Measurements from ENCODE around the gene PAFAH1B2.
A peak's percentile ranks its signal among the peaks of the same experiment; 100 is the strongest.
"Not testable (repeated sequence)": the region's sequence is repeated elsewhere in the genome, so short reads cannot be mapped to it uniquely, and the experiment has no call there.

The PAFAH1B2 gene, protein sequence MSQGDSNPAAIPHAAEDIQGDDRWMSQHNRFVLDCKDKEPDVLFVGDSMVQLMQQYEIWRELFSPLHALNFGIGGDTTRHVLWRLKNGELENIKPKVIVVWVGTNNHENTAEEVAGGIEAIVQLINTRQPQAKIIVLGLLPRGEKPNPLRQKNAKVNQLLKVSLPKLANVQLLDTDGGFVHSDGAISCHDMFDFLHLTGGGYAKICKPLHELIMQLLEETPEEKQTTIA

DNA sequence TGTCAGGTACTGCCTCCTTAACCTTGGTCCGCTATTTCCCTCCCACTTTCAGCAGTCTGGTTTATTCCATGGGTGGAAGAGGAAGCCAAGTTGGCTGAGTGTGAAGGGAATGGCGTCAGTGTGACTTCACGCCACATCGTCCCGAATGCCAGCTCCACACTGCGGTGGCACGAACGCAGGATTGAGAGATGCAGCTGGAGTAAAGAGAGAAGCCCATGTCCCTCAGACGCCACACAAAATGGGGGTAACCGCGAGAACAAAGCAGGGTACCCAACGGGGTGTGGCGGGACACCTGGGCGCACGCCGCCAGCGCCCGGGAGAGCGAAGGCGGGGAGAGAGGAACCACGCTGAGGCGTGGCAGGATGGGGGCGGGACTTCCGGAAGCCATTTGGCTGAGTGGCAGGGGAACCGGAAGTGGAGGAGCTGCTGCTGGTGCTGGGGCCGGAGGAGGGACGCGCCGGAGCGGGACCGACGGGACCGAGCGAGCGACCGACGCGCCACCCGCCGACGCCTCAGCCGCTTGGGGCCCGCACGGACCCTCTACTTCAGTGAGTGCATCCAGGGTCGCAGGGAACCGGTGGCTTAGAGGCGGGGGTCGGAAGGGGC lies at the start of gene PAFAH1B2:
Gene PAFAH1B2 (plus strand): TSS at position 417 of the 606 bp plus-strand sequence. CDS start 8,161 bp downstream, outside the sequence.
- DNase-seq, result peak; percentile 97 to 98

DNA sequence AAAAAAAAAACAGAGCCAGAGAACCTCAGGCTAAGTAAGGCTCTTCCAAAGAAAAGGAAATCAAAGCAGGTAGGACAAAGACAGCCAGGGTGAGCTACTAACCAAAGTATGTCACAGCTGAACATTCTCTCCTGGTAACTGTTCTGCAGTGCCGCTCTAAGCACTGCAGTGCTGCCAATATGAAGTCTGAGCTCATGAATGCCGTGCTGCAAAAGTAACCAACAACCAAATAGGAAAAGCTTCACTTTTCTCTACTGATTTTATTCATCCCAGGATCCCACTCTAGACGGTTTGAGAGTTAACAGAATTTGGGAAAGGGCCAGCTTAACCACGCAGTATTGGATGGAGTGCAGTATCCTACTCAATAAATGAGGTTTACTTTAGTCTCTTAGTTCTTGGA lies 49.3 kb upstream of the PAFAH1B2 start:
- no peak for DNase-seq

DNA sequence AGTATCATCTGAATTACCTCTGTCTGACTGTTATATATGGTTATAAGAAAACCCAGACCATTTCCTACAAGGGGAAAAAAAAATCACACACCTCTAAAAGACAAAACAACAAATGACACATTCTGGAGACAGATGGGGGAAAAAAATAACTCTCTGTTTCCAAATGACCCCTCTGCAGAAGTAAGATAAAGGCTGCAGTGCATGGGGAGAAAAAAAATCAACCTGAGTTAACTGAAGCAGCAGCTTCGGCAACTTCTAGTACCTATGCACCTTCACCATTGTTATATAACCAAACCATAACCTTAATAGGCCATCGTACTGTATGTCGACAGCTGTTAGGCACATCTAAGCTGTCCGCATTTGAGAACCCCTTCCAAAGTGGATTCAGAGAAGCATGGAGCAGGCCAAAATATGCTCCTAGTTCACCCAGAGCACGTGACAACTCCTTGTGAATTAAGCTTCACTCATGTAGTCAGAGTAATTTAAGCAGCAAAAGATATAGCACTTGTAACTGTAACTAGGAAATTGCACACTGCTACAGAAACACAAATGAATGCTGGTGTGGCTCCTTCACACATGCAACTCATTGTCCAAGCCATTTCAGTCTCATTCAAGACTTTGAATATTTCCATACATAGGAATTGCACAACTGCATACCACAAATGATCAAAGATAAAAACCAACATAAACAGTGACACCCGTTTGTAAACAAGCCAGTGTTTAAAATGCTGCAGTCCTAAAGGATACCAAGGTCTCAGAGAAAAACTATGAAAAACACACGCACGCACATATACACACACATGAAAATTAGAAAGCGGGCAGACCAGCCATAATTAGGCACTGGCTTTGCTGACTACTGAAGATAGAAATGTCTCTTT lies 48.6 kb upstream of the PAFAH1B2 start:
- DNase-seq, result no peak

DNA sequence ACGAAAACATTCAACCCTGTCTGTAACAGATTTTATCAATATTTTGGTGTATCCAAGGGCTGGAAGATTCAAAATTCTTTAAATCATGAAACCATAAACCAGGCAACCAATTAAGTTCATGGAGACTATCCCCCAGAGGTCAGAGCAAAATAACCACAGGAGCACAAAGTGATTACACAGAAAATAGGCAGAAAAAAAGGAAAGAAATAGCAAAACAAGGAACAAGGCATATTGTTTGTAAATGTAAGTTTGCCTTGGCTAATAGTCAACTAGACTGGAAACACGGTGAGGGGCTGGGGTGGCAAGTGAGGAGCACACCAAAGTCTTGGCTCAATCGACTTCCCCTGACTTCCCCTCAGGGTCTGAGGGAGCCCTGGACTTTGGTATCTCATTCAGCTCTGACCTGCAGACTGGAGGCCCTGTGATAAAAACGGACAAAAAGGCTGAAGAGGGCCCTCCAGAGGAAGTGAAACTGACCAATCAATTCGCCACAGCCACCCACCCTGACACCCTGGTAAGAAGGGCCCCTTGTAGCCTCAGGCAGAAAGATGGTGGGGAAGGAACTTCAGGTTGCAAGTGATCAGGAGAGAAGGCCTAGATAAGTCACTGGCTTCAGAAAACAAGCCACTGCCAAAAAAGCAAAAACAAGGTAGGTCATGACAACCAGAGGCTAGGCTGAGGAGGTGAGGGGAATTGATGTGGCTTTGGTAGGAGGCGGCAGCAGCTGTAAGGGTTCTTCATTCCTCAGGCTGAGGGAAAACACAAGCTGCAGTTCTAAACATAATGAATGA lies 47.7 kb upstream of the PAFAH1B2 start:
- DNase-seq, result peak; percentile 17 to 56

DNA sequence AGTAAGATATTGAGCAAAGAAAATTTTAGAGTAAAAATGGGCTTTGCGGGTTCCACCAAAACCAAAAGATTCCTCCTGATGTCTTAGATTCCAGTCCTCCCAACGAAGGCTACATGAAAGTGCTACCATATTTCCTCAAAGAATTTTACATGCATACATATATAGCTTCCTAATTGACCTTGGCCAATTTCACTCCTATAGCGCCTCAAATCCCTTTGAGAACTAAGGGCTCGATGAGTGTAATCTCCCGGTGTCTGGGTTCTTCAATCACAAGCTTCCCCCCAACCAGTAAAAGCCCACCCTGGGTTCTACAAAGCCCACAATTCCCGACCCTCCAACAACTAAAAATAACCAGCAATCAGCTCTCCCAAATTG lies 47.1 kb upstream of the PAFAH1B2 start:
- no peak for DNase-seq

DNA sequence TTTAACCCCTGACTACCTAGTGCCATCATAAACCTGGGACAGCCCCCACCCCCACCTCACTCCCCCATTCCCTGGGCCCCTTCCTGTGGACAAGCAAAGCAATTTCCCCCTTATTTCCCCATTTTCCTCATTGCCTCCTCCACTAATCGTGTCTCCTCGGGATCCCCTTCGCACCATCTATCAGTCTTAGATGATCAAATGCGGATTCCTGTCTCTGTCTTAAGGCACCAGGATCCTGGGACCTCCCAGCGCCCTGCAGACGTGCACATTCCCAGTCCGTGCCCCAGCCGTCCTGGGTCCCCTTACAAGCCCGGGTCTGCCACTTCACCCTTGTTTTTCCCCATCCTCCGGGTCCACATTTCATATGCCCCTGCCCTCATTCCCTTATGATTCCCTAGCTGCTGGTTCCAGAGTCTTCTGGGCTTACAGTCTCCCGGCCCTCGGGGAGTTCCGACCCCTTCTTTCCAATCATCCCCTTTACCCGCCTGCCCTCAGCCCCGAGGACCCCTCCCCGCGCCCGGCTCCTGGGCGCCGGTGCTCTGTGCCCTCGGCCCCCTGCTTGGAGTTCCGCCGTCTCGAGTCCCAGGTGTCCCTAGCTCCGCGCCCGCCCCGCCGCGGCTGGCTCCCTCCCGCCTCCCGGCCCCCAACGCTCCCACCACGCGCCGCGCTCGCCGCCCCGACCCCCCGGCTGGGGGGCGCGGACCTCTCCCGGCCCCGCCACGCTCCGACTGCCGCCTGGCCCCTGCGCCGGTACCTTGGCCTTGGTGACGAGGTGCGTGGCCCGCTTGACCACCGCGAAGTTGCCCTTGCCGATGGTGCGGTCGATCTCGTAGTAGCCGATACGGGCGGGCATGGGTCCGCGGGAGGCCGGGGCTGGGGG lies 46.5 kb upstream of the PAFAH1B2 start:
- peak; percentile 40 to 45 for DNase-seq

DNA sequence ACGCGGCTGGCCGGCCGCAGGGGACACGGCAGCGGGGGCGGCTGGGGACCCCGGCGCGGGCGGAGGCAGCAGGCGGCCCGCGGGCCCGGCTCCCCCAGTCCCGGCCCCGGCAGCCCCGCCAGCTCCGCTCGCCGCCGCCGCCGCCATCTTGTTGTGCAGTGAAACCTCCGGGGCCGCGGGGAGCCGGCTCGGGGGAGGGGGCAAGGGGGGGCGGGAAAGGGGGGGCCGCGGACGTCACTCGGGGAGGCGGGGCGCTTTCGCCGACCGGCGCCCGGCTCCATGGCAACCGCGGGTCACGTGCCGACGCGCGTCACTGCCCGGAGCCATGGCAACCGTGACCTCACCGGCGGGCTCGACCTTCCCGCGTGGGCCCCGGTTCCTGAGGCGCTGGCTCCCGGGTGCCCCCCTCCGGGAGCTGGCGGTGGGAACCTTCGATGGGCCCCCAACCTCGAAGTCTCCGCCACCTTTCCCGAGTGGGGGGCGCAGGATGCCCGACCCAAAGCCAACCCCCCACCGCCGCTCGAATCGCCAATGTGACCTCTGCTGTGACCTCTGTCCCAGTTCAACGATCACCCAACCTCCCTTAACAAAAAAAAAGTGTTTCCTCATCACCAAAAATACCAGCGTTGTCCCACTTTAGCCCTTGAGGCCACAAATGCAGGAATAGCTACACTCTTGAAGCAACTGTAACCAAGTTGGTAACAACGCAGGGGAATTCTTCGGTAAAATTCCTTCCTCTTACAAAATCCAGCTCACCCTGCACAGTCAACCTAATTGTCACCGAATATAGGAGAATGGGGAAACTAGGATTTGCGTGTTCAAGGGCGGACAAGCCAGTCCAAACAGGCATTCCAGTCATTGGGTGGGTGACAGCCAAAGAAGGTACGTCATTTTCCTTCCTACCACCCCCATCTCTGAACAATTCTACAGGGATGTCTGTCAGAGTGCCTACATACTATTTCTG lies 45.5 kb upstream of the PAFAH1B2 start, which contains the start of gene SIK3:
Gene SIK3 (minus strand): TSS at position 160 of the 964 bp plus-strand sequence. CDS start 13 bp downstream, at position 147.
- peak; percentile 93 to 94 for DNase-seq

DNA sequence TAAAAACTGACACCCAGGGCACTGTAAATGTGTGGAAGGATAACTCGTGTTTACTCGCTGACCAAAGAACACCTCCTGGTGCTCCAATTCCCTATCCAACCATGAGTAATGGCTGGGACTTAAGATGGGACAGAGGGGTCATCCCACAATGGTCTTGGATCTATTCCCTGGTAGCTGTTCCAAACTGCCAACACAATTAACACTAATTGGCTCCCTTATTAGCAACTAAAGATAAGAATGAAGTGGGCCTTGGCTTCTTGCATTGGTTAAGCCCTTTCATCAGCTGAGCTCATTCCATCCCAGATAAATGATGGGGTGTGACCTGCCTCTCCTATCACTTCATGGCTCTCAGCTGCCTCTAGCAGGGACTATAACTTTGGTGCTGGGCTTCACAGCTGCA lies 44.4 kb upstream of the PAFAH1B2 start:
- DNase-seq, result no peak

DNA sequence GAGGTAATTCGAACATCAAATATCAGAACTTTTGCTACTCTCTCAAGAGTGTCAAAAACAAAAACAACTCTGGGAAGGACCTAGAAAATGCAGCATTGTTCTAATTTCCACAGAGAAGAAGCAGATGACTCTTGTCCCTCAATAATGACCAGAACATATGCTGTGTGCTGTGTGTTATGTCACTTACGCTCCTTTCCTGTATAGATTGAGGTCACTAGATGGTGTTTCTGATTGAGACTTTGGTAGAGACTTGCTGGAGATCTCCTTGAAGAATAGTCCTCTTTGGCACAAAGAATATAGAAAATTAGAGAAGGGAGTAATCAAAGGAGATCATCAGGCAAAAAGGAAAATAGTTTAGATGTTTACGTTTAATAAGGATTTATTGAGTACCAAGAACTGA lies 43.5 kb upstream of the PAFAH1B2 start:
- no peak for DNase-seq

DNA sequence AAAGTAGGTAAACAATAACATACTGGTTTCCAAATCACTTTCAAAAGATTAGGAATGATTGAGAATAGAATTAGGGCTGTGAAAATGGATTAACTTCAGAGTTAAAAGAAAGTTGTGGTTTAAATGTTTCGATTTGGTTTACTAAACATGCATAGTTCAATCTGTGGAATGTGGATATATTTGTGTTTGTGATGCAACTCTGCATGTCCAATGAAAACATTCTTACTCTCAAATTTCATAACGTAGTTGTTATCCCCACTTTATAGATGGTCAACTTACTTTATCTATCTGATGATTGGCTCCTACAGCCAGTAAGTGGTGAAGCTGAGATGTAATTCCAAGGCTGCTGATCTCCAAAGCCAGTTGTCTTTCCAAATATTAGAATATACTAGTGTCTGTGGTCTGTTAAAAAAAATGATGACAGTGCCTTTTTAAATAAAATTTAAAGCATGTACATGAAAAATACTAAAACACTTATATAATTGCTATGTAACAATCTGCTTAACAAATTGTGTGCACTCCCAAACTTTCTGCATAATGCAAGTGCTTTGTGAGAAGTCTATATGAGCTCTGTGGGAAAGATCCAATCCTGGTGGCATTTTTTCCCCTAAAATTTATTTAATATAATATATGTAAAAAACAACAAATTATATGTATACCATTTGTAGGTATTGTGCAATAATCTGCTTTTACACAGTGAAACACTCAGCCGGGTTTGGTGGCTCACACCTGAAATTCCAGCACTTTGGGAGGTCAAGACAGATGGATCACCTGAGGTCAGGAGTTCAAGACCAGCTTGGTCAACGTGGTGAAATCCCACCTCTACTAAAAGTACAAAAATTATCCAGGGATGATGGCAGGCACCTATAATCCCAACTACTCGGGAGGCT lies 36.1 kb upstream of the PAFAH1B2 start:
- DNase-seq, result no peak

DNA sequence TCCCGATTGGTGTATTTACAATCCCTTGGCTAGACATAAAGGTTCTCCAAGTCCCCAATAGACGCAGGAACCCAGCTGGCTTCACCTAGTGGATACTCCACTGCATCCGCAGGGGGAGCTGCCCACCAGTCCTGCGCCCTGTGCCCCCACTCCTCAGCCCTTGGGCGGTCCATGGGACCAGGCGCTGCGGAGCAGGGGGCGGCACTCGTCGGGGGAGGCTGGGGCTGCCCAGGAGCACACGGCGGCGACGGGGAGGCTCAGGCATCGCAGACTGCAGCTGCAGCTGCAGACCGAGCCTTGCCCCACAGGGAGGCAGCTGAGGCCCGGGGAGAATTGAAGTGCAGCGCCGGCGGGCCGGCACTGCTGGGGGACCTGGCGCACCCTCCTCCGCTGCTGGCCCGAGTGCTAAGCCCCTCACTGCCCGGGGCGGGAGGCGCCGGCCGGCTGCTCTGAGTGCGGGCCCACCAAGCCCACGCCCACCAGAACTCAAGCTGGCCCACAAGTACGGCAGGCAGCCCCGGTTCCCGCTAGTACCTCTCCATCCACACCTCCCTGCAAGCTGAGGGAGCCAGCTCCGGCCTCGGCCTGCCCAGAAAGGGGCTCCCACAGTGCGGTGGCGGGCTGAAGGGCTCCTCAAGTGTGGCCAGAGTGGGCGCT lies 33.7 kb upstream of the PAFAH1B2 start:
- DNase-seq, result no peak

DNA sequence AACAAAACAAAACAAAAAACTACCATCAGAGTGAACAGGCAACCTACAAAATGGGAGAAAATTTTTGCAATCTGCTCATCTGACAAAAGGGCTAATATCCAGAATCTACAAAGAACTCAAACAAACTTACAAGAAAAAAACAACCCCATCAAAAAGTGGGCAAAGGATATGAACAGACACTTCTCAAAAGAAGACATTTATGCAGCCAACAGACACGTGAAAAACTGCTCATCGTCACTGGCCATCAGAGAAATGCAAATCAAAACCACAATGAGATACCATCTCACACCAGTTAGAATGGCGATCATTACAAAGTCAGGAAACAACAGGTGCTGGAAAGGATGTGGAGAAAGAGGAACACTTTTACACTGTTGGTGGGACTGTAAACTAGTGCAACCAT lies 31.6 kb upstream of the PAFAH1B2 start:
- not testable (repeated sequence) for DNase-seq

DNA sequence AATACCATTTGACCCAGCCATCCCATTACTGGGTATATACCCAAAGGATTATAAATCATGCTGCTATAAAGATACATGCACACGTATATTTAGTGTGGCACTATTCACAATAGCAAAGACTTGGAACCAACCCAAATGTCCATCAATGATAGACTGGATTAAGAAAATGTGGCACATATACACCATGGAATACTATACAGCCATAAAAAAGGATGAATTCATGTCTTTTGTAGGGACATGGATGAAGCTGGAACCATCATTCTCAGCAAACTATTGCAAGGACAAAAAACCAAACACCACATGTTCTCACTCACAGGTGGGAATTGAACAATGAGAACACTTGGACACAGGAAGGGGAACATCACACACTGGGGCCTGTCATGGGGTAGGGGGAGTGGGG lies 31.1 kb upstream of the PAFAH1B2 start:
- DNase-seq, result not testable (repeated sequence)

DNA sequence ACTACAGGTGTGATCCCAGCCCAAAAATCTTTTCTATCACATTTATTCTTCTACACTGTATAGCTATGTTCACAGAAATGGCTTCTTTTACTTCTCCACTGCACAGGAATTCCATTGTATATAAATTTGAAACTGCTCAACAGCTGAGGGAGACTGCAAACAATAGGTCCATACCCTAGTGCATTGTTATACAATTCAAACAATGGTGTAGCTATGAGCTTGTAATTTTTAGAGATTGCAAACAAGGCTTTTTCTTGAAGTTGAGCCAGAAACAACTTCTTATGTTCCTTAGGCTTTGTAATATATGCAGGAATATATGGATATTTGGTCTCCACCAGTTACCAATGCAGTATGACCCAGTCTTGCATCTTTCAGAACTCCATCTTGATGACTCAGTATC lies 26.4 kb upstream of the PAFAH1B2 start:
- DNase-seq, result no peak

DNA sequence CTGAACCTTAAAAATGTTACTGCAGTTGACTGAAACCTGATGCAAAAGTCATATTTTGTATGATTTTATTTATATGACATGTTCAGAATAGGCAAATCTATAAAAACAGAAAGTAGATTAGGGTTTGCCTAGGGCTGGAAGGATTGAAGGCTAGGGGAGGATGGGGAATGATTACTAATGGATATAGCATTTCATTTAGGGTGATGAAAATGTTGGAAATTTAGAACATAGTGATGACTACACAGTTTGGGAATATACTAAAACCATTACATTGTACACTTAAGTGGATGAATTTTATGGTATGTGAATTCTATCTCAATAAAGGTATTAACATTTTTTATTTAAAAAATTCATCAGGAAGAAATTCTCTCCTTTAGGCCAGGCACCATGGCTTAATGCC lies 22.9 kb upstream of the PAFAH1B2 start:
- no peak for DNase-seq

DNA sequence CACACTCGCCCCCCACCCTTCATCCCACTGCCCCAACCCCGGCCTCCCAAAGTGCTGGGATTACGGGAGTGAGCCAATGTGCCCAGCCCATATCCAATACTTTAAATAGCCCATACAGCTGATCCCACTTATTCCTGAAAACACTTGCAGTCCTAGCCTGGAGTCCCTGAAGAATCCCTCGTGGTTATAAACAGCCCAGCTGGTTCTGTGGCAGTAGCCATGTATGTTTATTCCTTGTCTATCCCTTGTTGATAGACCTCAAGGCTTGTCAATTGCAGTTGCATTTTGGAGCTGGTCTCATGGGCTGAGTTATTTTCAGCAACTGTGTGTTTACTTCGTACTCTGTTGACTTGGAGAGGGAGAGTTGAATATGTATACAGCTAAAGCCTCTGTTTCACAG lies 21.5 kb upstream of the PAFAH1B2 start:
- no peak for DNase-seq

DNA sequence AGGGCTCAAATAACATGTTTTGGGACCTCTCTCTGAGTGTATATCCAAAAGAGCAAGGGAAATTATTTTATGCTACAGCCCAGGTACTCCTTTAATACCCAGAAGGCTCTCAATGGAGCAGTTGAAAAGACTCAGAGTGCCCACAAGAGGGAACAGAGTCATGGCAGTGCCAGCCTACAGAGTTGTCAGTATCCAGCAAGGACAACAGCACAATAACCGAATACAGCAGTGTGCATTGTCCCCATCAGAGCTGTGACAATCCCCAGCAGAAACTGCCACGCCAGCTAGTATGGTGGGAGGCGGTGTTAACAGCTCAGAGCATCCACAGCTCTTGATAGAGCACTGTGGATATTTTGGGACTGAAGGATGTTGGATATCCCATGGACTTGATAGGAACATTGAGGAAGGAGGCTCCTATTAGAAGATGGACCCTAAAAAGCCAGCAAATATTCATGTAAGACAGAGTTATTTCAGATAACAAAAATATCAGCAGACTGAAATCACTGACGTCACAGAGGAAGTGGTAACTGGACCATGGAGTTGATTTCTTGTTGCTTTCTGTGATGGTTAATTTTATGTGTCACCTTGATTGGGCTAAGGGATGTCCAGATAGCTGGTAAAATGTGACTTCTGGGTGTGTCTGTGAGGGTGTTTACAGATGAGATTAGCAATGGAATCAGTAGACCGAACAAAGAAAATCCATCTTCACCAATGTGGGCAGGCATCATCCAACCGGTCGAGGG lies 17.7 kb upstream of the PAFAH1B2 start:
- DNase-seq, result no peak

DNA sequence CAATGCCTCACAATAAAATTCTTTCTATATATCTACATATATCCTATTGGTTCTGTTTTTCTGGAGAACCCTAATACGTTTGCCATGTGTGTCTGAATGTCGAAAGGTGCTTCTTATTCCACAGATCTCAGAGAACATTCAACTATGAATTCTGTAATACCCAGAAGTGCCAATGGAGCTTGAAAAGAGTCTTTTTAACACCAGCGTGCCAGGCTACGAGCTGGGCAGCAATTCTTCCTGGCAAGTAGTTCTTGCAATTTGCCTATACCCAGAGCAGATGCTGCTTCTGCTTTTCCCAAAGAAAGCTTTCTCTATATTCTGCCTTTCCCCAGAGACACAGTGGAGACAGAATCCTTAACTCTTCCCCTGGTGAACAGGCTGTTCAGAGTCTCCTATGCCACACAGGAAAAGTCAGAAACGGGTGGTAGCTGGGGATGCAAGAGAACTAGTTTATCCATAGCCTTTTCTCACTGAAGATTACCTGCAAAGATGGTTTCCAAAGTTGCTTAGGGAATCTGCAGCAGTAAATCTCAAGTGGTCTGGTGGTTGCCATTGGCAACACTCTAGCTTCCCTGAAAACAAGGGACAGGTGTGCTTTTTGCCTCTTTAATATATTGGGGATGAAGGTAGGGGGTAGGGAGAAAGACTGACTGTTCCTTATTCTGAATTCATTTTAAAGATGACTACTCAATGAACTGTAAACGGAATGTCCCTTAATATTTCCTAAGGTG lies 16.8 kb upstream of the PAFAH1B2 start:
- no peak for DNase-seq

All from stimulated activated CD4-positive, alpha-beta T cell treated with anti-CD3 and anti-CD28 coated beads, Interleukin-2, amount 100 ng/mL, for 24 hours (primary cell).